SU-DHL-6 (cell line): Measurements from ENCODE around the gene SLCO3A1.

ENCODE experiments used
- H2AFZ ChIP-seq: fragments of 200-600 bp; sonication (generic); 2 replicates; pipeline ENCODE4 v1.6.1; 2014; ENCODE audit warnings: low read depth, mild to moderate bottlenecking, moderate library complexity, mixed read lengths, antibody characterized with exemption, low read length; ENCODE audit not compliant: severe bottlenecking
- H3F3A ChIP-seq: fragments of 200-600 bp; shearing (Covaris generic); 2 replicates; pipeline ENCODE4 v1.6.0; 2016; ENCODE audit warnings: antibody characterized with exemption, mild to moderate bottlenecking; ENCODE audit not compliant: insufficient read depth
- H3K27ac ChIP-seq: fragments of 200-600 bp; sonication (generic); 2 replicates; pipeline ENCODE4 v1.5.1; 2016; ENCODE audit warnings: low read depth, mild to moderate bottlenecking, low read length, moderate library complexity, mixed read lengths
- H3K27me3 ChIP-seq: fragments of 200-600 bp; sonication (generic), shearing (Covaris generic); 2 replicates; pipeline ENCODE4 v1.6.0; 2014; ENCODE audit warnings: mild to moderate bottlenecking, low read length
- H3K36me3 ChIP-seq: fragments of 200-600 bp; sonication (generic); 2 replicates; pipeline ENCODE4 v1.6.1; 2014; ENCODE audit warnings: mild to moderate bottlenecking, low read length, mixed read lengths
- H3K4me2 ChIP-seq: fragments of 300-600, 200-600 bp; shearing (Covaris generic), sonication (generic); 2 replicates; pipeline ENCODE4 v1.6.0; 2014; ENCODE audit warnings: low read length, low read depth, mild to moderate bottlenecking; ENCODE audit not compliant: poor library complexity, severe bottlenecking
- H3K4me3 ChIP-seq: fragments of 200-600 bp; sonication (generic); 2 replicates; pipeline ENCODE4 v1.5.1; 2014; ENCODE audit warnings: antibody characterized with exemption, low read length, mild to moderate bottlenecking, mixed read lengths; ENCODE audit not compliant: insufficient read depth, poor library complexity, severe bottlenecking
- H3K79me2 ChIP-seq: fragments of 200-600 bp; sonication (generic); 2 replicates; pipeline ENCODE4 v1.6.1; 2014; ENCODE audit warnings: mild to moderate bottlenecking, low read length, moderate library complexity; ENCODE audit not compliant: insufficient read depth
- H3K9ac ChIP-seq: fragments of 200-600 bp; sonication (generic); 2 replicates; pipeline ENCODE4 v1.7.0; 2014; ENCODE audit warnings: mild to moderate bottlenecking, low read length
- H3K9me2 ChIP-seq: fragments of 200-600 bp; sonication (generic); replicated peaks from 2 replicates; pipeline ENCODE4 v1.6.1; 2014; ENCODE audit warnings: low read length; ENCODE audit not compliant: insufficient read depth
- H3K9me3 ChIP-seq: fragments of 200-600 bp; sonication (generic); 2 replicates; pipeline ENCODE4 v1.6.1; 2014; ENCODE audit warnings: low read length, mixed read lengths; ENCODE audit not compliant: insufficient read depth
- H4K20me1 ChIP-seq: fragments of 200-600 bp; sonication (generic); 2 replicates; pipeline ENCODE4 v1.6.1; 2014; ENCODE audit warnings: low read depth, mild to moderate bottlenecking, antibody characterized with exemption, low read length, moderate library complexity, mixed read lengths
- EZH2phosphoT487 ChIP-seq: fragments of 200-600 bp; sonication (generic), shearing (Covaris generic); conservative IDR thresholded peaks from 2 replicates; pipeline ENCODE4 v1.6.1; 2018; ENCODE audit warnings: mild to moderate bottlenecking, antibody characterized with exemption, low read length, moderate library complexity, mixed read lengths
- TF ChIP-seq, protein P1 (sequence below): fragments of 200-600 bp; sonication (generic); IDR thresholded peaks from one replicate; pipeline ENCODE4 v1.5.1; 2017; ENCODE audit warnings: antibody characterized with exemption, mild to moderate bottlenecking, low read length, moderate library complexity; ENCODE audit not compliant: insufficient read depth, poor library complexity, severe bottlenecking

SLCO3A1 gene

GRCh38 chr15:91941871-91942658, 88.6 kb downstream of the SLCO3A1 start:
- Histone ChIP-seq H3K4me2 (no peak overlapping the region), H3K27ac (no peak overlapping the region)

GRCh38 chr15:91942720-91943394, 89.3 kb downstream of the SLCO3A1 start:
- peaks cover 23% of the 10 kb centered on the region for H4K20me1 ChIP-seq
- TF ChIP-seq, protein P1, sequence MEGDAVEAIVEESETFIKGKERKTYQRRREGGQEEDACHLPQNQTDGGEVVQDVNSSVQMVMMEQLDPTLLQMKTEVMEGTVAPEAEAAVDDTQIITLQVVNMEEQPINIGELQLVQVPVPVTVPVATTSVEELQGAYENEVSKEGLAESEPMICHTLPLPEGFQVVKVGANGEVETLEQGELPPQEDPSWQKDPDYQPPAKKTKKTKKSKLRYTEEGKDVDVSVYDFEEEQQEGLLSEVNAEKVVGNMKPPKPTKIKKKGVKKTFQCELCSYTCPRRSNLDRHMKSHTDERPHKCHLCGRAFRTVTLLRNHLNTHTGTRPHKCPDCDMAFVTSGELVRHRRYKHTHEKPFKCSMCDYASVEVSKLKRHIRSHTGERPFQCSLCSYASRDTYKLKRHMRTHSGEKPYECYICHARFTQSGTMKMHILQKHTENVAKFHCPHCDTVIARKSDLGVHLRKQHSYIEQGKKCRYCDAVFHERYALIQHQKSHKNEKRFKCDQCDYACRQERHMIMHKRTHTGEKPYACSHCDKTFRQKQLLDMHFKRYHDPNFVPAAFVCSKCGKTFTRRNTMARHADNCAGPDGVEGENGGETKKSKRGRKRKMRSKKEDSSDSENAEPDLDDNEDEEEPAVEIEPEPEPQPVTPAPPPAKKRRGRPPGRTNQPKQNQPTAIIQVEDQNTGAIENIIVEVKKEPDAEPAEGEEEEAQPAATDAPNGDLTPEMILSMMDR, result no peak
- no peak for TF ChIP-seq EZH2phosphoT487
- H3K4me3 ChIP-seq, result no peak overlapping the region
- H3K9me3 ChIP-seq, result no peaks in the 10 kb centered on the region
- no peaks in the 10 kb centered on the region for H3K9me2 ChIP-seq
- no peaks in the 10 kb centered on the region for H3F3A ChIP-seq
- 0 out of 2 replicates have a peak, but pooled peaks cover 4% of the 10 kb centered on the region for H3K79me2 ChIP-seq
- H3K4me2 ChIP-seq, result no peak overlapping the region
- H3K9ac ChIP-seq, result no peak overlapping the region
- no peak overlapping the region for H3K27ac ChIP-seq
- H3K27me3 ChIP-seq, result no peaks in the 10 kb centered on the region
- H2AFZ ChIP-seq, result no peak overlapping the region
- no peaks in the 10 kb centered on the region for H3K36me3 ChIP-seq

More at GRCh38 chr15:91941871-91942658, 88.6 kb downstream of the SLCO3A1 start:
- Histone ChIP-seq H3K4me3 (no peak overlapping the region), H3F3A (no peaks in the 10 kb centered on the region), H3K9me3 (no peaks in the 10 kb centered on the region), H4K20me1 (peaks cover 25% of the 10 kb centered on the region), H3K27me3 (no peaks in the 10 kb centered on the region), H2AFZ (no peak overlapping the region), H3K9me2 (no peaks in the 10 kb centered on the region), H3K9ac (no peak overlapping the region), H3K36me3 (no peaks in the 10 kb centered on the region), H3K79me2 (0 out of 2 replicates have a peak, but pooled peaks cover 4% of the 10 kb centered on the region)
- TF ChIP-seq, protein P1, result no peak
- no peak for TF ChIP-seq EZH2phosphoT487

GRCh38 chr15:91944331-91944730, 90.8 kb downstream of the SLCO3A1 start:
- no peaks in the 10 kb centered on the region for H3F3A ChIP-seq
- H3K9ac ChIP-seq, result no peak overlapping the region
- no peak overlapping the region for H3K4me2 ChIP-seq
- peaks cover 19% of the 10 kb centered on the region; the same call in 1 of the 2 replicates for H4K20me1 ChIP-seq
- no peak overlapping the region for H2AFZ ChIP-seq
- no peaks in the 10 kb centered on the region for H3K36me3 ChIP-seq
- no peaks in the 10 kb centered on the region for H3K9me3 ChIP-seq
- H3K27me3 ChIP-seq, result no peaks in the 10 kb centered on the region
- no peak overlapping the region for H3K4me3 ChIP-seq
- no peaks in the 10 kb centered on the region for H3K9me2 ChIP-seq
- no peak for TF ChIP-seq EZH2phosphoT487
- TF ChIP-seq, protein P1, result no peak
- no peak overlapping the region for H3K27ac ChIP-seq
- H3K79me2 ChIP-seq, result peaks cover 4% of the 10 kb centered on the region; the same call in 1 of the 2 replicates
